ENCODE results near the gene ZIC4.

ZIC4 gene

GRCh38 chr3:147354623-147355022, 51.7 kb downstream of the ZIC4 start:
- DNase-seq (ENCODE audit: low spot score): no peak

- DNase-seq (ENCODE audit: low spot score): no peak
Observed at GRCh38 chr3:147351301-147351700, 55.0 kb downstream of the ZIC4 start.

- no peak for DNase-seq (ENCODE audit: low spot score)
Observed at GRCh38 chr3:147348976-147349375, 57.4 kb downstream of the ZIC4 start.

- DNase-seq (ENCODE audit: low spot score): no peak
Observed at GRCh38 chr3:147343926-147344325, 62.4 kb downstream of the ZIC4 start.

GRCh38 chr3:147341727-147342126, 64.6 kb downstream of the ZIC4 start:
- no peak for DNase-seq (ENCODE audit: low spot score)

- no peak for DNase-seq (ENCODE audit: low spot score)
Observed at GRCh38 chr3:147336543-147337278, 69.6 kb downstream of the ZIC4 start.
